Thoracic aorta (tissue), 2 donors: ENCODE measurements around the gene ZNF587B. TPM values are rescaled to one million over a fixed set of nuclear protein-coding genes. Genes with fewer than 3 reads are reported as not detected.
"Not testable (repeated sequence)": the region's sequence is repeated elsewhere in the genome, so short reads cannot be mapped to it uniquely, and the experiment has no call there.

ENCODE experiments used
- ATAC-seq: fragments of 150-250 bp; one replicate; pipeline ENCODE4 v1.8.0; 2017; ENCODE audit warnings: low read depth; ENCODE audit not compliant: insufficient number of reproducible peaks, low FRiP score
- DNase-seq: peaks from one replicate; pipeline ENCODE4 v3.0.0-alpha.2; 2020; ENCODE audit warnings: low spot score
- H3K27ac ChIP-seq, 2 donors: fragments of 200-600 bp; sonication (generic); 1 replicate in 1 of 2; 2 replicates in 1 of 2; pipeline ENCODE4 v1.5.1; 2016; ENCODE audit warnings: mild to moderate bottlenecking in 2 of 2, moderate library complexity in 2 of 2
- H3K27me3 ChIP-seq: fragments of 200-600 bp; sonication (generic); replicated peaks from 2 replicates; pipeline ENCODE4 v1.6.0; 2016; ENCODE audit warnings: mild to moderate bottlenecking; ENCODE audit not compliant: insufficient read depth
- H3K36me3 ChIP-seq: fragments of 200-600 bp; sonication (generic); one replicate; pipeline ENCODE4 v1.5.1; 2016
- H3K4me1 ChIP-seq, 2 donors: fragments of 200-600 bp; sonication (generic); 1 replicate in 1 of 2; 2 replicates in 1 of 2; pipeline versions ENCODE4 v1.5.1 to v1.6.0; 2016; ENCODE audit warnings: low read depth in 2 of 2, mild to moderate bottlenecking in 1 of 2; ENCODE audit not compliant: control insufficient read depth in 1 of 2
- H3K4me3 ChIP-seq: fragments of 200-600 bp; sonication (generic); 2 replicates; pipeline ENCODE4 v1.5.1; 2016; ENCODE audit warnings: mild to moderate bottlenecking
- H3K9me3 ChIP-seq: fragments of 200-600 bp; sonication (generic); 2 replicates; pipeline ENCODE4 v1.5.1; 2016
- total RNA-seq, 2 donors: library from RNA; depleted of rRNA; stranded (reverse); fragments of >200 nt; gene quantifications; one replicate each; pipeline versions ENCODE4 v1.1.0 to v1.2.3, GENCODE V29; 2016
- TF ChIP-seq, protein P1 (sequence below): fragments of 200-600 bp; sonication (generic); IDR thresholded peaks from one replicate; pipeline ENCODE4 v1.5.1; 2019; ENCODE audit warnings: antibody characterized with exemption

The ZNF587B gene
- total RNA-seq: 10 to 100 TPM; 11.9 to 35.8 TPM

DNA sequence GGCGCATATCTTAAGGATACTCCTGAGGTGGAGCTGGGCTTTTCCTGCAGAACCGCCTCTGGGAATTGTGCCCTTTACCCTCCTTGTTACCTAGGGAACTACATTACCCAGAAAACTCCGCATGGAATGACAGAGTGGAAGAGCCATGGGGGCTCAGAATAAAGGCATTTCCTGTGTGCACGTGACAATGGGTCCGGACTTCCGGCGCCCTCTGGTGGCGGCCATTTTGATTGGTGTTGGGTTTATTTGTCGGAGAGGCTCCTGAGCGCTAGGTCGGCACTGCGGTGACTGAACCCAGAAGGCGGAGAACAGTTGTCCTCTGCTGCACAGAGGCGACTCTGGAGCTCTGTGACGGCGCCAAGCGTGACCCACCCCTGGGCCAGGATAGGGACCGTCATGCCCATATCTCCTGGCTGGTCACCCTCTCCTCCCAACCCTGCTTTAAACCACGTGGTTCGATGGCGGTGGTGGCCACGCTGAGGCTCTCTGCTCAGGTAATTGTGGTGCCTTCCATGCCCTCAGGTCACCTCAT lies at the start of gene ZNF587B:
Gene ZNF587B (plus strand): TSS at position 229 of the 532 bp plus-strand sequence. CDS start 230 bp downstream, at position 459.
- Histone ChIP-seq H3K27ac (peak within 1 kb of the TSS in 1 of 2 donors; percentile 46), H3K4me1 (no peaks in the 10 kb centered on the region), H3K36me3 (no peaks in the 10 kb centered on the region), H3K4me3 (peak within 1 kb of the TSS; percentile 66), H3K27me3 (no peaks in the 10 kb centered on the region), H3K9me3 (peaks cover 3% of the 10 kb centered on the region)
- TF ChIP-seq, protein P1, sequence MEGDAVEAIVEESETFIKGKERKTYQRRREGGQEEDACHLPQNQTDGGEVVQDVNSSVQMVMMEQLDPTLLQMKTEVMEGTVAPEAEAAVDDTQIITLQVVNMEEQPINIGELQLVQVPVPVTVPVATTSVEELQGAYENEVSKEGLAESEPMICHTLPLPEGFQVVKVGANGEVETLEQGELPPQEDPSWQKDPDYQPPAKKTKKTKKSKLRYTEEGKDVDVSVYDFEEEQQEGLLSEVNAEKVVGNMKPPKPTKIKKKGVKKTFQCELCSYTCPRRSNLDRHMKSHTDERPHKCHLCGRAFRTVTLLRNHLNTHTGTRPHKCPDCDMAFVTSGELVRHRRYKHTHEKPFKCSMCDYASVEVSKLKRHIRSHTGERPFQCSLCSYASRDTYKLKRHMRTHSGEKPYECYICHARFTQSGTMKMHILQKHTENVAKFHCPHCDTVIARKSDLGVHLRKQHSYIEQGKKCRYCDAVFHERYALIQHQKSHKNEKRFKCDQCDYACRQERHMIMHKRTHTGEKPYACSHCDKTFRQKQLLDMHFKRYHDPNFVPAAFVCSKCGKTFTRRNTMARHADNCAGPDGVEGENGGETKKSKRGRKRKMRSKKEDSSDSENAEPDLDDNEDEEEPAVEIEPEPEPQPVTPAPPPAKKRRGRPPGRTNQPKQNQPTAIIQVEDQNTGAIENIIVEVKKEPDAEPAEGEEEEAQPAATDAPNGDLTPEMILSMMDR: peak; percentile 18
- no peak for DNase-seq
- ATAC-seq: no peak

DNA sequence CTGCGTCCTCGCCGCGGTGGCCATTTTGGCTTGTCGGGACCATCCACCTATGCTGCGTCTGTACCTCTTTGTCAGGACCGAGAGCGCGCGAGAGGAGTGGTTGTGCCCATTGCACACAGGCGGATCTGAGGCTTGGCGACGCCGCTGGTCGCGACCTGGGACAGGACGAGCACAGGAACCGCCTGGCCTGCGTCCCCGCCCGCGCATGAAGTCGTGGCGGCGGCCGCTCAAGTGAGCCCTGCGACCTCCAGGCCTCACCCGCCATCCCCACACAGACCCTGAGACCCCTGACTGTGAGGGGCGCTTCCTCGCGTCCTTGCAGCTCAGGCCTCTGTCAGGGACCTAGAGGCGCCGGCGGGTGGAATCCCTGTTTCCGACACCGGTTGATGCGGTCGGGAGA lies 43.8 kb upstream of the ZNF587B start:
- TF ChIP-seq, protein P1: no peak
- Histone ChIP-seq H3K4me3 (no peak overlapping the region), H3K27me3 (no peaks in the 10 kb centered on the region), H3K9me3 (peaks cover 74% of the 10 kb centered on the region), H3K4me1 (no peaks in the 10 kb centered on the region), H3K36me3 (peaks cover 35% of the 10 kb centered on the region), H3K27ac (no peak overlapping the region)
- ATAC-seq (no peak), DNase-seq (no peak)

DNA sequence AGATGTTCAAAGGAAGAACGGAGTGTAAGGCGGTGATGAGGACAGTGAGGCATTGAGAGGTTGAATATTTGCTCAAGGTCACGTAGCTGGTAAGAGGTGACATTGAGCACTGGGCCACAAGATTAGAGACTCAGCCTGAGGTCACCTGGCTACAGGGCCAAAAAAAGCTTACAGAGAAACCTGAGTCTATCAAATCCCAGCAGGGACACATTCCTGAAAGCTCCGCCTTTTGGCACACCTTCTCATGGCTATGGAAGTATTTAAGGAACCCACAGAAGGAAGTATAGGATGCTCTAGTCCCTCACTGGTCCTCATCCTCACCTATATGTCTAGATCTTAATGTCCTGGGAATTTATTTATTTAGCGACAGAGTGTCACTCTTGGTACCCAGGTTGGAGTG lies 43.2 kb upstream of the ZNF587B start:
- no peak overlapping the region for H3K27ac ChIP-seq
- H3K9me3 ChIP-seq: peaks cover 70% of the 10 kb centered on the region
- no peak for DNase-seq

DNA sequence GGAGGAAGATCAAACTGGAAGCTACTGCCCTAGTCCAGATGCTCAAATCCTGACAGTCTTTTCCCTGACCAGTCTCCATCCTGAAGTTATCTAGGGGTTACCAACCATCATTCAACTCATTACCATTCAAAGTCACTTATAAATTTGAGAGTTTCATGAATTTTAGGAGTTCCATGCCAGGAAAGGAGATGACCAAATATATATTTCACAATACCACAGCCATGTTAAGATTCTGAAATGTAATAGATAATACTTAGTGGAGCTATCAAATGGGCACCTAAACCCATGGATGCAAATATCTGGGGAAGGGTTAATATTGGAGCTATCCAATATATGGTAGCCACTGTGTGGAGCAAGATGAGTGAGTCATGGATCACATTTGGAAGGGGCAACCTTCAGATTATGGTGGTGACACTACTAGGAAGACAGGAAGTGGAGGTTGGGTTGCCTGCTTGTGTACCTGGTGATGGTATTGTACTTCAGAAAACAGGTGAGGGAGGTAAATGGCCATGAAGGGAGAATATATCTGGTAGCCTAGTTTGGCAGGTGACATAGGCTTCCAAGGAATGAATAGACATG lies 41.9 kb upstream of the ZNF587B start:
- H3K36me3 ChIP-seq: peaks cover 39% of the 10 kb centered on the region
- no peak overlapping the region for H3K4me3 ChIP-seq
- no peak for DNase-seq
- H3K4me1 ChIP-seq: no peaks in the 10 kb centered on the region
- no peaks in the 10 kb centered on the region for H3K27me3 ChIP-seq
- TF ChIP-seq, protein P1: no peak
- H3K9me3 ChIP-seq: peaks cover 63% of the 10 kb centered on the region
- no peak overlapping the region for H3K27ac ChIP-seq
- ATAC-seq: no peak

More for the DNA sequence above, 43.2 kb upstream of the ZNF587B start:
- Histone ChIP-seq H3K27me3 (no peaks in the 10 kb centered on the region), H3K4me1 (no peaks in the 10 kb centered on the region), H3K4me3 (no peak overlapping the region), H3K36me3 (peaks cover 38% of the 10 kb centered on the region)
- TF ChIP-seq, protein P1: no peak
- no peak for ATAC-seq

DNA sequence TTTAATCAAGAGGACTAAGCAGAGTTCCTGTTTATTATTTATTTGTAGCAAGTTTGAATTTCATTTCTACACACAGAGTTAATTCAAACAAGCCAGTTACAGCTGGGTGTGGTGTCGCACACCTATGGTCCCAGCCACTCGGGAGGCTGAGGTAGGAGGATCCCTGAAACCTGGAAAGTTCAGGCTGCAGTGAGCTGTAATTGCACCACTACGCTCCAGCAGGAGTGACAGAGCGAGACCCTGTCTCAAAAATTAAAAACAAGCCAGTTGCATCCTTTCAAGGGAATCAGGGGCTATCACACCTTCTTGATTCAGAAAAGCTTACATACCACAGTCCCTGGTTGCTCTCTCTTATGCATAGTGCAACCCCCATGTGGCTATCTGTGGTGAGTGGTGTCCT lies 40.8 kb upstream of the ZNF587B start:
- DNase-seq (no peak), ATAC-seq (no peak)
- H3K4me3 ChIP-seq: no peak overlapping the region
- peaks cover 53% of the 10 kb centered on the region for H3K9me3 ChIP-seq
- no peaks in the 10 kb centered on the region for H3K27me3 ChIP-seq
- H3K4me1 ChIP-seq: no peaks in the 10 kb centered on the region
- peaks cover 32% of the 10 kb centered on the region for H3K36me3 ChIP-seq
- TF ChIP-seq, protein P1: no peak
- no peak overlapping the region for H3K27ac ChIP-seq

DNA sequence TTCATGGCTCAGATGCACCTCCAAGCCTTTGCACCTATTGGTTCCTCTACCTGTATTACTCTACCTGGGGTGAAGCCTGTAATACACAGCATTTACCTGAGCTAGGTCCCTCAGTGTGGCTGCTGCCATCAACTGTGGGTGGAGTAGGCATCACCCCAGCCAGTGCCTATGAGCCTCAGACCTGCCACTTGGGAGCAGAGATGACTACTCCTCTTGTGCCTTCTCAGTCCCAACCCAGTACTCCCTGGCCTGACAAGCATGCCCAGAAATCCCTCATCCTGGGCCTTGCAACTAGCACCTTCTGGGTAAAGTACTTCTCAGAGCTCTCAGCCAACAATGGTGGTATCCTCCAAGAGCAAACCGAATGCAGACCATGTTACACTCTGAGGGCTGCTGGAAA lies 33.5 kb upstream of the ZNF587B start:
- not testable (repeated sequence) for H3K4me3 ChIP-seq, H3K4me1 ChIP-seq, H3K9me3 ChIP-seq, H3K27ac ChIP-seq, ATAC-seq, H3K27me3 ChIP-seq, DNase-seq
- H3K36me3 ChIP-seq: peaks cover 12% of the 10 kb centered on the region
